ENCODE data around the gene FARS2.

The FARS2 gene

GRCh38 chr6:5427586-5427985 is 166.3 kb downstream of the FARS2 start:
- no peak for DNase-seq

DNA sequence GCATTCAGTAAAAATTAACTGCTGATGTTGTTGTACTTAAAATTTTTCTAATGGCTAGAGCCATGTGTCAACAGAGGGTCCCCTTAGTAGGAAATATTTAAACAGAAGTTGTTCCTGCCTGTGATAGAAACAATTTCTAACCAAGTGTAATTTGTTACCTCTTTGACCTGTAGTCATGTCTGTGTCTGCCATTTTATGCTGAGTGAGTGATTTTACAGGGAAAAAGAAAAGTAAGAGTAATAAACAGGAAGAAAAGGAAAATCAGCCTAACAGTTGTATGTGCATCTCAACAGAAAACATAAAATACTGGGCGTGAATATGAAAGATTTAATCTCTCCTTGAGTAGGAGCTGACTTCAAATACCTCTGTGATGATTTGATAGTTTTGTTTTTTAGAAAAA is 172.0 kb downstream of the FARS2 start:
- DNase-seq, result no peak

GRCh38 chr6:5435449-5435848 is 174.1 kb downstream of the FARS2 start:
- no peak for DNase-seq

DNA sequence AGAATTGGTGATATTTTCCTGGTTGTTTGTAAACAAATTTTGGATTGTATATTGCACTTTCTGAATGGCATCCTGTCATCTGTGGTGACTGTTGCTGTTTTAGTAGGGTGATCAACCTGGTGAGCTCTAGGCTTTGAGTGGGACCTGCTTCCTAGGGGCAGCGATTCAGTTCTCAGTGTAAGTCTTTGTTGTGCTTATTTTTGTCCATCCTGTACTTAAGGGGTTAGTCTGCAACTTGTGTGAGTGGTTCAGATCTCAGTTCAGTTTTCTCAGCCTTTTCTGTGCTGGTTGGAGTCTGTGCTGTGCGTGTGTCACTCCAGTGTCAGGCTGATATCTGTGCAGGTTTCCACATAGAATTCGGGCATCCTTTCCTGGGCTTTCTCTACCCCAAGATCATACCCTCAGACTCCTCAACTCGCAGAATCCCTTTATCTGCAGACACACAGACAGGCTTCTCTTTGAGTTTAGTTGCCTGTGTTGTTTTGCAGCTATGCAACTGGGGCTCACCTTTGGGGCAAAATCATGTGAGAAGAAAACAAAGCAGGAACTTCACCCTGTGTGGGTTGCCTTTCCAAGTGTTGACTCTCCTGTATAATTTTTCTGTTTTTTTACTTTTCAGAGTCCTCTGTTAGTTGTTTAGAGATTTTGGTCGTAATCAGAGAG is 177.7 kb downstream of the FARS2 start:
- DNase-seq, result no peak

- DNase-seq, result no peak
Measured at GRCh38 chr6:5439749-5440148, 178.4 kb downstream of the FARS2 start.

GRCh38 chr6:5442319-5442718 is 181.0 kb downstream of the FARS2 start:
- DNase-seq, result no peak

- no peak for DNase-seq
Measured at GRCh38 chr6:5442916-5443315, 181.6 kb downstream of the FARS2 start.

GRCh38 chr6:5443491-5443890 is 182.2 kb downstream of the FARS2 start:
- DNase-seq, result no peak

GRCh38 chr6:5446362-5447075 is 185.2 kb downstream of the FARS2 start:
- no peak for DNase-seq

DNA sequence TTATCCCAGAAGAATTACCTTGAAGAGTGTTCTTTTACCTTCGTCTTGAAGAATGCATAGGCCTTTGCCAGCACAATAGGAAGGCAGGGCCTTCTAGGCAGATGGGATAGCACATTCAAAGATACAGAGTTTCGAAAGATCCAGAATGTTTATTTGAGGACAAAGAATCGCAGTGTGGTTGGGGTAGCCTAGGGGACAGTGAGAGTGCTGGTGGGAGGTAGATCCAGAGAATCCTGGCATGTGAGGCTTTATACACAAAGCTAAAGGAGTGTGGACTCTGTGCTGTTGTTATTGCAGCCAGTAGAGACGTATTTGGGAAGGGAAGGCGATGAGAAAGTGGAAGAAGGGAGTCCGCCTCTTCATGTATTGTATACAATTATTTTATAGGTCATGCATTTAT is 186.6 kb downstream of the FARS2 start:
- no peak for DNase-seq

DNA sequence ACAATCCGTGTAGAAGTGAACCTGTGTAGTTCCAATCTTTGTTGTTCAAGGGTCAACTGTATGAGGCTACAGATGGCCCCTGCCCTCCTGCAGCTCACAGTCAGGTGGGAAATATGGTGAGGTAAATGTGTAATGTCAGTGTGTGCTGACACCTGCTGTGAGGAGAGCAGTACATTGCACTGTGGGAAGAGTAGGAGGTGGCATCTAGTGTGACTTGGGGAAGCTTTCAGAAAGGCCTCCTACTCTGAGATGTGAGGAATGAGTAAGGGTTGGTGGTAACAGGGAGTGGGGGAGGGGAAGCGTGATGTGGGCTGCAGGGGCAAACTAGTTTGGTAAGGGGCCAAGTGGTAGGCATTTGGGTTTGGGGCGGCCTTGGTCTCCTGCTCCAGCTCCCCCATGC is 188.8 kb downstream of the FARS2 start:
- no peak for DNase-seq

GRCh38 chr6:5453546-5453945 is 192.2 kb downstream of the FARS2 start:
- no peak for DNase-seq

GRCh38 chr6:5455142-5455541 is 193.8 kb downstream of the FARS2 start:
- no peak for DNase-seq

DNA sequence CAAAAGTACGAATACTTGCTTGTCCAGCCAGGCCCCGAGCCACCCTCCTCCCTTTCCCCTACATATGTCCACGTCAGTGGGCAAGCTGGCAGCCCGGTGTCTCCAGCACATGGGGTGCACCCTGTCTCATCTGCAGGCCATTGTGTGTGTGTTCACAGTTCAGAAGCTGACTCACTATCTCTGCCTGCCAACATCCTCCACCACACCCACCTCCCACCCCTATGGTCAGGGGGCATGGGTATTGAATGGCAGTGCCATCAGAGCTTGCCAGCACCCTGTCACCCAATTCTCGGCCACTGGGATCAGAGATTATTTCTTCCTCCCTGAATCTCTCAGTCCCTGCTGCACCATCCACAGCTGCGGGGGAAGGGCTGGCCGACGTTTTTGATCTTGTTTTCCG is 195.7 kb downstream of the FARS2 start:
- DNase-seq, result no peak

GRCh38 chr6:5457983-5458683 is 196.8 kb downstream of the FARS2 start:
- DNase-seq, result no peak

GRCh38 chr6:5459346-5459745 is 198.0 kb downstream of the FARS2 start:
- DNase-seq, result no peak

- no peak for DNase-seq
Measured at GRCh38 chr6:5461365-5461764, 200.1 kb downstream of the FARS2 start.

- no peak for DNase-seq
Measured at GRCh38 chr6:5462856-5463255, 201.5 kb downstream of the FARS2 start.

DNA sequence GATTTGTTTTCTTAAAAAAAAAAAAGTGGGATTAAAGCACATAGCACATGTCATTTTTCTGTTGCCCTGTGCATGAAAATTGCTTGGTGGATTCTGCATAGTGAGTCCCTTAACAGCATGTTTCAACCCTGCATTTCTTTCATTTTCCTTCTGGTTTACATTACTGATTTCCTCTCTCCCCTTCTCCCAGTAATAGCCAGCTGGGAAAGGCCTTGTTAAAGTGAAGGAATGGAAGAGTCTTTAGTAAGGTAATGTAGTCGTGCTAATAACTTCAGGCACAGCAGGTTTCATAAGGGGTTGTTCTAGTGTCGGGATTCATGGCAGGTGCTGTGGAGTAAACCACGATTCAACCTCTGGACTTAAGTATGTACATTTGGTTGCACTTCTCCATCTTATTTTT is 202.4 kb downstream of the FARS2 start:
- no peak for DNase-seq

- no peak for DNase-seq
Measured at GRCh38 chr6:5464099-5464885, 203.0 kb downstream of the FARS2 start.

DNA sequence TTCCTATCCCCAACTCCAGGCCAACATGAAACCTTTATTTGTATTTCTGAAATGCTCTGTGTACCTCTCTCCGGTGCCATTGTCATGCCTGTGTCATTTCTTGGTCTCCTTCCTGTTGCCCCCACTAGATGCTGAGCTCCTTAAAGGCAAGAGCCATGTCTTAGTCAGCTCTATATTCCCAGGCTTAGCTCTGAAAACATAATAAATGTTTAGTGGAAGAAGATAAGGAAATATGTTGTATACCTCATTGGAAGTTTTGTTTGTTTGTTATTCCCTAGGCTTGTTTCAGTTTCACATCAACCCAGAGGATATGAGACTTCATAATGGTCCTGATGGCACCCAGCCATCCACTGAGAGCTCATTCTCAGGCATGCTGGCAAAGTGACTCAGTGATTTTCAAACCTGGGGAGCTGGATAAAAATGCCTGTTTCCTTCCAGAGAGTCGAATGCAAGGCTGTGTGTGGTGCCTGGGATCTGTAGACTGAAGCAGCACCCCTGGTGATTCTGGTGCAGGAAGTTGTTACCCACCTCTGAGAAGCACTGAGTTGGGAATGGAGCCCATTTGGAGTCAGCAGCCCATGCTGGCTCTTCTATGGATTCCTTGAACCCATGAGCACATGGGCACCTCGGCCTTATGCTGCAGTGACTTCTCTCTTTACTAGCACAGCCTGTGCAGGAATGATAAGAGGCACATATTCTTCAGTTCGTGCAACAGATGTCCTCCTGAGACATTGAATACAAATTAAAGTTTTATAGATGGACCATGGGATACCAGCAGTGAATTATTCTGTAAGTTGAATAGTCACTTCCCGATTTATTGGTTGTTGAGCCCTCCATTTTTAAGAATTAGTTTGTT is 205.2 kb downstream of the FARS2 start:
- DNase-seq, result no peak

DNA sequence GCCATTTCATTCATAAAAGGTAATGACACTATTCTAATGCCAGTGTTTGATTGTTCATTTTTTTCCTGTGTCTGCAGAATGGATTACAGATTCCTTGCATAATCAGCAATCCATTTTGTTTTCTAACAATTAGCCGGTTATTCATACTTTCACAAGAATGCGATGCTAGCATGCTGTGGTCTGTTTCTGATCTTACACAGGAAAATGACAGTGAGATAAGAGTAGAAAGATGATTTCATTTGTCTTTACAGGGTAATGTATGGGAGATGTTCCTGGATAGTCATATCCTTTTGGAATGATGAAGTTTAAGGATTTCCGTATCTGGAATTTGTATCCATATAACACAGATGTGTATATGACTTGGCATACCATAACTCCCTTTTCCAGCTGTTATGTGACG is 207.3 kb downstream of the FARS2 start:
- DNase-seq, result no peak
